GM21717 (cell line): ENCODE data around the gene DIP2A.
"Not testable (repeated sequence)": the region's sequence is repeated elsewhere in the genome, so short reads cannot be mapped to it uniquely, and the experiment has no call there.

Experiments
- ATAC-seq: cut with Tn5 transposase; IDR thresholded peaks from one replicate; pipeline ENCODE4 v1.9.1; 2021; ENCODE audit warnings: mild to moderate bottlenecking, moderate library complexity; ENCODE audit not compliant: unreplicated experiment

The DIP2A gene

GRCh38 chr21:46448108-46448507, 10.6 kb upstream of the DIP2A start:
- no peak for ATAC-seq

DNA sequence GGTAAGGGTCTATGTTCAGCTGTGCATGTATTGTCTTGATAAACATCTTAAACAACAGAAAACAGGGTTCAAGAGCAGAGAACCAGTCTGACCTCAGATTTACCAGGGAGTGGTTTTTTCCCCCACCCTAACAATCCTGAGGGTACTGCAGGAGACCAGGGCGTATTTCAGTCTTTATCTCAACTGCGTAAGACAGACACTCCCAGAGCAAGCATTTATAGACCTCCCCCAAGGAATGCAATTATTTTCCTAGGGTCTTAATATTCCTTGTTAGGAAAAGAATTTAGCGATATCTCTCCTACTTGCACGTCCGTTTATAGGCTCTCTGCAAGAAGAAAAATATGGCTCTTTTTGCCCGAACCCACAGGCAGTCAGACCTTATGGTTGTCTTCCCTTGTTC, 9.8 kb upstream of the DIP2A start:
- not testable (repeated sequence) for ATAC-seq

DNA sequence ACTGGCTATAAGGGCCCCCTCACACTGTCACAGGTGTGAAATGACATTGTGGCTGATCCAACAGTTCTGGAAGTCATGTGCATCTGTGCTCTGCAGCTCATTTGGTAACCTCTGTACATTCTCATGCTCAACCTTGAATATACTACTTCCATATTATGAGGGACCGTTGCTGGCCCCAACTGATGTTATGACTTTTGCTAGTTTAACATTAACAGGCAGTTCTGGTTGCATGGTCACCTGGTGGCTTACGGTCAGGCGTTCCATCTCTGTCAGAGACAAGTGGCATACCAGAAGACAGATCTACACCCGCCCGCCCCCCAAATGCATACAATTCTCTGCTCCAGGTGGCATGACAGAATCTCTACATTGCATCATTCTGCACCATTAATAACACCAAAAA, 6.0 kb upstream of the DIP2A start:
- no peak for ATAC-seq

DNA sequence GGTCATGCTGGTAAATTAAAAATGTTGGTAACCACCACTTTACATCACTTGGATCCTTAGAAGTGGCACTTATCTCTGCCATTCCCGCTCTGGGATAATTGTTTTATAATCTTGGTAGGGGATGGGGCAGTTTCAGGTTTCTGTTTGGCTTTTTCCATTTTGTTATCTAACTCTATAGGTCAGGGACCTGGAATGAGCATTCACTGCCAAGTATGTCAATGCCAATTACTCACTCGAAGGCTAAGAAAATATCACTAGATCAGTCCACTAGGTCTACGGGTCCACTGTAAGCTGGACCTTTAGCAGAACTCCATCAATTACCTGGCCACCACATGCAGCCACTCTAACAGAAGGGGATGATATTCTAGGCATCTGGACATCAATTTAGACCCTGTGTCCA, 4.5 kb upstream of the DIP2A start:
- no peak for ATAC-seq

- ATAC-seq: no peak
Observed at GRCh38 chr21:46454634-46455390, 3.9 kb upstream of the DIP2A start.

GRCh38 chr21:46455575-46456385, 2.9 kb upstream of the DIP2A start:
- ATAC-seq: no peak

DNA sequence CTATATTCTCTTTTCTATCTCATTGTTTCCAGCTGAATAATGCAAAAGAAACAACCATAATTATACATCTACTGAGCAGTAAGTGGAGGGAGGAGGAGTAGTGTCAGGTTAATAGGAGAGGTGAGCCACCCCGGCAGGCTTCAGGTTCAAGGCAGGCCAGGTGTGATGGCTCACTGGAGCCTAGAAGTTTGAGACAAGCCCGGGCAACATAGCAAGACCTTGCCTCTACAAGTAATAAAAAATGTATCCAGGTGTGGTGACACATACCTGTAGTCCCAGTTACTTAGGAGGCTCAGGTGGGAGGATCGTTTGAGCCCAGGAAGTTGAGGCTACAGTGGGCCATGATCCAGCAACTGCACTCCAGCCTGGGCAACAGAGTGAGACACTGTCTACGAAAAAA, 1.9 kb upstream of the DIP2A start:
- ATAC-seq: no peak

GRCh38 chr21:46457801-46458314, 833 bp upstream of the DIP2A start:
- ATAC-seq: peak; percentile 22

DNA sequence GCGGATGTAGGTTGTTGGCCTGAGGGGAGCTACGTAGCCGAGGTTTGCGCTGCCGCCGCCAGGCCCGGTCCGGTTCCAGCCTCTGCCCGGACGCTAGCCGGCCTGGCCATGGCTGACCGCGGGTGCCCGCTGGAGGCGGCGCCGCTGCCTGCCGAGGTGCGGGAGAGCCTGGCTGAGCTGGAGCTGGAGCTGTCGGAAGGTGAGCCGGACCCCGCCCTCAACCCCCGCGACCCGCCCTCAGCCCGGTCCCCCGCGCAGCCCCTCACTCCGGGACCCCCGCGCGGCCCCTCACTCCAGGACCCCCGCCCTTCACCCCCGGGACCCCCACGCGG, 299 bp downstream of the DIP2A start:
- no peak for ATAC-seq

GRCh38 chr21:46459356-46460112, 843 bp downstream of the DIP2A start:
- ATAC-seq: no peak

DNA sequence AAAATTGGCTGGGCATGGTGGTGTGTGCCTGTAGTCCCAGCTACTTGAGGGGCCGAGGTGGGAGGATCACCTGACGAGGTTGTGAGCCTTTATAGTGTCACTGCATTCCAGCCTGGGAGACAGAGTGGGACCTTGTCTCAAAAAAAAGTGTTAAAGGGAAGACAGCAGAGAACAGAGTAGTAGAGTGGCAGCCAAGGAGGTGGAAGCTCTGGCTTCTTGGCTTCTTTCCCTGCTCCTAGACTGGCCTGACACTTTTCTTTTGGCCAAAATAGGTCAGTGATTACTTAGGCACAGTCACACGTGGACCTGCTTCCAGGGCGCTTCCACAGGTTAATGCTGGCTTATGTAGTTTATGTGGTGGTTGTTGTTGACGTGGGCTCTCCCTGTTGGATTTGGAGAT, 3.2 kb downstream of the DIP2A start:
- no peak for ATAC-seq

- ATAC-seq: not testable (repeated sequence)
Observed at GRCh38 chr21:46465153-46465552, 6.5 kb downstream of the DIP2A start.

GRCh38 chr21:46465651-46466050, 7.0 kb downstream of the DIP2A start:
- no peak for ATAC-seq

GRCh38 chr21:46468108-46468774, 9.6 kb downstream of the DIP2A start:
- no peak for ATAC-seq

DNA sequence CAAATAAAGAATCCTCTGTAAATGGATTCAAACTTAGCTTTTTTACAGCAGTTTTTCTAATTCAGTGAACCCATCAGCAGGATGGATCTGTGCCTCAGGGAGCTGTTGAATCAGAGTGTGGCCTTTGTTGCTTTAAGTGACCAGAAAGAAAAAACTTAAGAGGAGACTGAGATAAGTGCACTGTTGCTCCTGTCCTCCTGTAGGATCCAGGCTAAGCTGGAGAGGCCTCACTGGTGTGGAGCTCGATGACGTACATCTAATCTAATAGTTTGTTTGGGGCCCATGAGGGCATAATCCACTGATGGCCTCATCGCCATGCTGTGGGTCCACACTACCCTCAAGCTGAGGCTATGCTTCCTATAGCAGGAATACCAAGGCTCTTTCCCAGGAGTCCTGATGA, 10.6 kb downstream of the DIP2A start:
- ATAC-seq: no peak

DNA sequence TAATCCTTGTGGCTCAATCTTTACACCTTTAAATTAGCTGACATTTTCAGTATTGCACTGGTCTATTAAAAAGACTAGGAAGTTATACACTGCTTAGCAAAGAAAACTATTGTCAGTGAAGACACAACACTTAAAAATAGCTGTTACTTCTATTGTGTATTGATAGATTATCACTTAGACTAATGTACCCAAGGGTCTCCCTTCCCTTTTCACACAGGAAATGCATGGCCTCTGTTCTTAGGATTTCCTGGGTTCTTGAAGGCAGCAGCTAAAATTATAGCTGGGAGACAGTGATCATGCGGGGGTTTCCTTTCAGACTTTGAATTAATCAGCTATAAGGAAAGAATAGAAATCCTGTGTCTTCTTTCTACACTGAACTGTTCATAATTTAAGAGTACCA, 12.8 kb downstream of the DIP2A start:
- ATAC-seq: no peak

DNA sequence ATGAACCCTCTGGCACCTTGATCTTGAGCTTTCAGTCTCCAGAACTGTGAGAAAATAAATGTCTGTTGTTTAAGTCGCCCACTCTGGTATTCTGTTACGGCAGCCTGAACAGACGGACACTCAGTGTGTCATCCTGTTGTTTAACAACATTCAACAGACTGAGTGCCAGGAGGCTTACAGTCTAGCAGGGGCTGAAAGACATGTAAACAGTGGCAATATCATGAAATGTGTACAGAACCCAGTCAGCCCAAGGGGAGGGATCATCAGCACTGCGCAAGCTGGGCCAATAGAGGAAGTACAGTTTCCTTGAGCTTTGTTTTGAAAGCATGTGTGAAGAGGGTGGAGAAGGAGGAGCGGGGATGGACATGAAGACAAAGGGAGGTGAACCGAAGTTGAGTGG, 13.6 kb downstream of the DIP2A start:
- ATAC-seq: no peak

- ATAC-seq: no peak
Observed at GRCh38 chr21:46474382-46474781, 15.7 kb downstream of the DIP2A start.

DNA sequence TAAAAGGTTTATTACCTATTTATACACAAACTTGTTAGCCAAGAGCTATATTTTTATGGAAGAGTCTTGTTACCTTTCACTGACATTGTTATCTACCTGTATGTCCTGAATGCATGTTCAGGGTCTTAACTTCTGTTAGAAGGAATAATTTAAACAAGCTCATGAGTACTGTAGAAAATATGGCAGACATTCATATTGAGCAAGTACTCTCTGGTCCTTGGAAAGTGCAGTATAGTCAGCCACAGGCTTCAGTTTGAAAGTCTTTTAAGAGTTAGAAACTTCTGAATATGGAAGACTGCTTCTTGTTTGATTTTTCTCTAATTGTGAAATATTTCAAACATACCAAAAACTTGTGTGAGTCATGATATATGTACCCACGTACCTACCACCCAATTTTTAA, 16.6 kb downstream of the DIP2A start:
- no peak for ATAC-seq

GRCh38 chr21:46477765-46478164, 19.1 kb downstream of the DIP2A start:
- no peak for ATAC-seq

DNA sequence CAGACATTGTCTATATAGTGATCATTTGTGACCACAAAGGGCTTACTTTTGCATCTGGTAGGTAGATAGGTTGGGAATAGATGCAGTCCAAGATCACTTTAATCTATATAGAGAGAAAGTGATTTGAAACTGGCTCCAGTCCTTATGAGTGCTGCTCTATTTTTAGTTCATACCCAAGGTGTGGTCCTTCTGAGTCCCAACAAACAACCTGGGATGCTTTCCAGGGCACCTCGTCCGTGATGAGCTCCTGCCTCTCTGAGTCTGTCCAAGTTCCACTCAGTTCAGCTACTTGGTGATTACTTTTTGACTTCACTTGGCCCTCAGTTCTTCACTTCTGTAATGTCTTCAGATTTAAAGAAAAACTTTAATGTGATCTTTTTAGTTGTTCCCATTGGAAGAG, 20.2 kb downstream of the DIP2A start:
- no peak for ATAC-seq
